Stimulated activated CD8-positive, alpha-beta memory T cell treated with anti-CD3 and anti-CD28 coated beads, Interleukin-7, amount 100 ng/mL, for 1 hour (primary cell): ENCODE measurements around the gene GABBR2.
"Not testable (repeated sequence)": the region's sequence is repeated elsewhere in the genome, so short reads cannot be mapped to it uniquely, and the experiment has no call there.

Experiments used
- DNase-seq, 2 donors: peaks; one replicate each; pipeline ENCODE4 v3.0.0-alpha.2; 2020; ENCODE audit warnings: low read depth in 2 of 2

Gene GABBR2

DNA sequence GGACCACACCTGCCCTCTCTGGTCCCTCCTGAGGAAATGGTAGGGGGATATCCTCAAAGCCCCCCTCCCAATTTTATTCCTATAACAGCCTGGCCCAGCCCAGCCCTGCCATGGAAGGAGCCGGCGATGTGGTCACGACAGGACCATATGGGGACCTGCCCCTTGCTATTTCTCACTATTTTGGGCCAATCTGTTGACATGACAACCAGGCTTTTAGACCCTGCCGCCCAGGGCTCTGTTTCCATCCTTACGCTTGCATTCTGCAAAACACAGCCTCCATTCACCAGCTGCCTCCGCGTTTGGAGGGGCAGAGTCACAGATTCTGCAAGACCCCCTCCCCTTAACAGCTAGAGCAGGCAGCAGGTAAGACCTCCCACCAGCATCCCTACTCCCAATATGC is 112.2 kb downstream of the GABBR2 start:
- DNase-seq: no peak

DNA sequence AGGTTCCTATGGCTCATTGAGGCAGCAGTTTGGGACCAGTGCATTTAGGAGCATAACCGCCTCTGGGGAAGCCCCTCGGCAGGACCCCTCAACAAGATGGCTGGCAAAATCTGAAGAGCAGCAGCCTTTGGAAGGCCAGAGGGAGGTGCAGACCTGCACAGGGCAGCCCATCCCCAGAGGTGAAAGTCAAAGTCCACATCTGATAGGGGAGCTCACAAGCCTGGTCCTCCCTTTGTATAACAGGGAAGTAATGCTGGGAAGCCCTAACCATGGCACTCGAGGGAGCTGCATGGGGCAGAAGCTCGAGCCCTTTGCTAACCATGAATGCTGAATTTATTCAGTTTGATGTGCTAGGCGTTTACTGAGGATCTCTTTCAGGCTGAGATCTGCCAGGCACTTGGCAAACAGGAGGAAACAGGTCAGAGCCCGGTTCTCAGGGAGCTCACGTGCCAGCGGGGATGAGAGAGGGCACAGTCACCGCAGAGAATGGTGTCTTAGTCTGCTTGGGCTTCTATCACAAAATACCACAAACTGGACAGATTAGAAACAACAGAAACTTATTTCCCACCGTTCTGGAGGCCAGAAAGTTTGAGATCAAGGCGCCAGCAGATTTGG is 114.1 kb downstream of the GABBR2 start:
- DNase-seq: no peak

DNA sequence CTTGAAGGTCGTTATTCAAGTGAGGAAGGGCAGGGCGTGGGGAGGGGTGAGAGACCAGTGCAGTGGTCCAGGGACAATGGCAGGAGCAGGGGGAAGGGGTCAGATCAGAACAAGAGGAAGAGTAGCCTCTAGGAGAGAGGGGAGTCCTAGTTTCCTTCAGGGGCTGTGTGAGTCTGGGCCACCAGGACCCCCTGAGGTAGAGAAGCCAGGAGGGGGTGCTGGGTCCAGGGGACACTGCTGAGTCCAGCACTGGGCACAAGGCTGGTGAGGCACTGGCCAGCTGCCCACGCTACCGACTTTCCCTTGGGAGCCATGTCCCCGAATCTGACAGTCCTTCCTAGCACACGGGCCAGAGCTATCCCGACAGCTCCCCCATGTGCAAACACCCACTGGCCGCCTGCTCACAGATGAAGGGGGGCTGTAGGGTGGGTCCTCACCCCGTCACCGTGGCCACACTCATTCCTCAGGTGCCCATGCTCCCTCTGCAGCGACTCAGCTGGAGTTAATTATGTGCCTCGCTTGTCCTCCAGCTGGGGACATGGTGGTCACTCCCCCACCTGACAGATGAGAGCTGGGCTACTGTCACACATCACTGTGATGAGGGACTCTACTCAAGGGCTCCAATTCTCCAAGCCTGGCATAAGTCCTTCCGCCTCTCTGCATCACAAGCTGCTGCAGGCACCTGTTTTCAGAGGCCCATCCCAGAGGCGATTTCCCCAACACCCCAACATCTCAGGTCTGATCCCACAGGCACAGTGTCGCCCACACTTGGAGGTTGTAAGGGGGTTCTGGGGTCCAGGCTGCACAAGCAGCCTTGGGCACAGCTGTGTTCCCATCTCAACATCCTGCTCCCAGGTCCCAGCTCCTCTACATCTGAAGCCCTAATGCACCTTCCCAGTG is 115.1 kb downstream of the GABBR2 start:
- no peak for DNase-seq

DNA sequence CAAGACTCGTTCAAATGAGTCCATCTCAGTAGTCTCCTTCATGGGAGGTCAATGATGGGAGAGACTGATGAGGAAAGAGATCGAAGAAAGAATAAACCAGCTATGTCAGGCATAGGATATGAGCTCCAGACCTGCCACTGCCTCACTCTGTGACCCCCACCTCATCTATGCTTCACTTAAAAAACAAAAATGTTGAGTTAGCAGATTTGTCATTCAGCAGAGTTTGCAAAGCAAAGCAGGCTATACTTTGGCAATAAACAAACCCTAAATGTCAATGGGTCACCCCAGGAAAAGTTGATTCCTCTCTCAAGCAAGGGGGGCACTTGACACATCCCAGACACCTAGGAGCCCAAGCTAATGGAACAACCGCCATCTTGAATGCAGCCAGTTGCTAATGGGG is 117.0 kb downstream of the GABBR2 start:
- no peak for DNase-seq

DNA sequence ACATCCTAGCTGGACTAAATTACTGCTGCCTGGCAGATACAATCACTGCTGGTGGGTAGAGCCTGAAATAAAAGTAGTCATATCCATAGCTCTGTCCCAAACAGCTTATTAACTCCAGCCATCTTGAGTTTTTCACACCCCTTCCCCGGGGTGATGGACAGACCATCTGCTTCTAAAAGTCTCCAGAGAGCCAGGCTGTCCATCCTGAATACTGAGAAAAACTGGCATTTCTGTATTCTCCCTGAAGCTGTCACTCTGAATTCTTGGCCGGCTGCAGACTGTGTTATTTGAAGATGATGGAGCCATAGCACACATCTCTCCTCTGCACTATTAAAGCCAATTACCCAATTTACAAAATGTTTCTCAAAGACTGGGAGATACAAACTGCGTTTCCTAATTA is 118.6 kb downstream of the GABBR2 start:
- DNase-seq: no peak

DNA sequence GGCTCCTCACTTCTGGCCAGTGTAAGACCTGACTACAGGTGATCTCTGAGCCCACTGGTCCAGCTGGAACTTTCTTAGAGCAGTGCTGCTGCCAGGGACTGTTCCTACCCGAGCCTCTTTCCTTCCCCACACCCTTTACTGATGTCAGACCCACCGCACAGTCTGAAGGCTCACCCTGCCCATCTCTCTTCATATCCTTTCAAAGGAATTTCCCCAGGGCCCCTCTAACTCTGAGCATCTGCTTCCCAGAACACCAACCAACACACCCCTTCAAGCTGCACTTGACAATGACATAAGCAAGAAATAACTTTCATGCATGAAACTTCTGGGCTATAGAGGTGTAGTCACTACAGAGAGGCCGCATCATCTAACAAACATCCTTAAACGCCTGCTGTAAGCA is 119.6 kb downstream of the GABBR2 start:
- DNase-seq: no peak

DNA sequence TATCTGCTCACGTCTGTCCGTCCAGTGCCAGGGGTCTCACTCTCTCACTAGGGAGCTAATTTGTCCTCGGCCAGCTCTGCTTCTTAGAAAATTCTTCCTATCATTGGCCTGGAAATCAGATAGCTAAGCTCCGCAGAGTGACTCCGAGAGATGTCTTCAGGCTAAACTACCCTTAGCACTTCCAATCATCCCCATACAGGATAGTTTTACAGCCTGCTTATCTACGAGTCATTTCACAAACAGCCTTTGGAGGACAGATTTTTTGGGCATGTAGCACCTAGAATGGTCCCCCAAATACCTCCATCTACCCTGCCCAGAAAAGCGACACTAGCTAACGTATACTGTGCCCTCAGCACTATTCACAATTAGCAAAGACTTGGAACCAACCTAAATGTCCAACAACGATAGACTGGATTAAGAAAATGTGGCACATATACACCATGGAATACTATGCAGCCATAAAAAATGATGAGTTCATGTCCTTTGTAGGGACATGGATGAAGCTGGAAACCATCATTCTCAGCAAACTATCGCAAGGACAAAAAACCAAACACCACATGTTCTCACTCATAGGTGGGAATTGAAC is 123.8 kb downstream of the GABBR2 start:
- DNase-seq: not testable (repeated sequence)

DNA sequence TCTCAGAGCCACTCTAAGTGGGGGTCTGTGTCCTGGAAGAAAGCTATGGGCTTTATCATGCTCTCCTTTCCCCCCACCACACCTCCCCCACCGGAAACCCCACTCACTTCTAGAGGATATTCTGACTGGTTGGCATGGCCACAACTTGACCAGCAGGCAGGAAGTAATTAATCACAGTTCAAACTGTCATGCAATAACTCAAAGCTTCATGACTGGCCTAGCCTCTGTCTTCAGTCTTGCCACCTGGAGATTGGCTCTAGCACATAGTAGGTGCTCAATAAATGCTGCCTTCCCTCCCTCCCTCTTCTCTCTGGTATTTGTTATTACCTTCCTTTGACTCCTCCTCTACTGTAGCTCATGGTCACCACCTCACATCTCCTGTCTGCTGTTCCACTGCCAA is 124.7 kb downstream of the GABBR2 start:
- DNase-seq: no peak

DNA sequence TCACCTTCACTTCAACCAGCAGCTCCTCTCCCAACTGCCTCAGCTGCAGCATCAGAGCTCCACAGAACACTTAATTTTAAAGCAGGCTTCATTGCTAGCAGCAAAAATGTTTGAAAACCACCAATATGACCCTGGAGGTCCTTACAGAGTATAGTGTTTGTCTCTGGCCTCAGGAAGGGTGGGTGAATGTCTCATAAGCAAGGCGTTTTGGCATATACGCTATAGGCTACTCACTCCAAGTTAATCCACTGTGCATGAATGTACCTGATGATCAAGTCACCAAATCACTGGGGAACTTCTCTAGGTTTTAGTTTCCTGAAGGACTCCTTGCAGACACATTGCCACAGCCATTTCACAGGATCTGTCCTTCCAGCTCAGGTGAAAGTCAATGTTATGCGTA is 125.3 kb downstream of the GABBR2 start:
- DNase-seq: no peak

DNA sequence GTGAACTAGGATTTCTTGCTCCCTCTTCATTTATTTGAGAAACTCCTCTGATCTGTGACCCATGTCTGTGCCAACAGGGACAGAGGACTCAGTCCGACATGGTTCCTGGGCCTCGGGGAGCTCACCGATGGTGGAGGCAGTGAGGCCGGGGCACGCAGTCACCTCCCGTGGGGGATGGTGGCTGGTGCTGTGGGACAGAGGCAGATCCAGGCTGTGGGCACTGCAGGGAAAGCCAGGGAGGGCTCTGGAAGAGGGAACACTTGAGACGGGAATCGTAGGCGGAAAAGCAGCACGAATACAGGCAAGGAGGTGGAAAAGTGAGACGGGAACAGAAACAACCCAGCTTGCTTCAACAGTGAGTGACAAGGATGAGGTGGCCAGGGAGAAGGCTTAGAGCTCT is 127.8 kb downstream of the GABBR2 start:
- no peak for DNase-seq

DNA sequence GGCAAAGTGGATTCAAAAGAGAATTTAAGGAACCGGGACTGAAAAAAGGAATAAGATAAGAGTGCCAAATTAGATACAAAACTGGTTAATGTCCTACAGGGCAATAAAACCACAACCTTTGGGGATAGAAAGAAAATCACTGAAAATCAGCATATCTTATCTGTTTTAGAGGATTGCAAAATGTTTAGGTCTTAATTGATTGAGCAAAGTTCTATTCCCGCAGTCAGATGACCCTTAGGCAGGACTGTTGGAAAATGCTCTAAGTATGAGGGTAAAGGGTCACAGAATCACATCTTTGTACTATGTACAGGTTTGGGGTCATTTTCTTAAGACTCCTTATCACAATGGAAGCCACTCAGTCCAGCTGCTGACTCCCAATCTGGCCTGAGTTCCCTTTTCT is 129.0 kb downstream of the GABBR2 start:
- DNase-seq: no peak

DNA sequence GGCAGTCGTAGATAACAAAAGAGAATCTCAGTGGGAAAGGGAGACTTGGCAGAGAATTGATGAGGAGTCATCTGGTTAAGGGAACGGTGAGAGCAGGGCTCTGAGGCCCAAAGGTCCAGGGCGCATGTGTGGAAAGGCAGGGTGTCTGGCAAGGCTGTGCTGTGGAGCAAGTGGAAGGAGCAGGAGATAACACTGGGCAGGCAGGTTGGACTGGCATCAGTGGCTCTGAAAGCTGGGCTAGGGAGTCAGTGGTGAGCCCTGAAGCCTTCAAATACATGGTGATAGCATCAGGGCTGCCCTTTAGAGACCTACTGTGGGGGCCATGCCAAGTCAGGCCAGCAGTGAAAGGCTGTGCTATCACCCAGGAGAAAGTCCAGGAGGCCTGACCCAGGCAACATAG is 131.3 kb downstream of the GABBR2 start:
- DNase-seq: no peak

DNA sequence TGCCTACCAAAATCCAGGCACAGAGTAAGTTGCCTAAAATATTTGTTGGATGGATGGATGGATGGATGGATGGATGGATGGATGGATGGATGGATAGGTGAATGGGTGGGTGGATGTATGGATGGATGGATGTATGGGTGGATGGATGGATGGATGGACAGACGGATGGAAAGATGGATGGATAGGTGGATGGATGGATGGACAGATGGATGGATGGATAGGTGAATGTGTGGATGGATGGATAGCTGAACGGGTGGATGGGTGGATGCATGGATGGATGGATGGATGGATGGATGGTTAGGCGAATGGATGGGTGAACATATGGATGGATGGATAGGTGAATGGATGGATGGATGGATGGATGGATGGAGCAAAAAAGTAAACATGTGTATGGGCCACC is 131.9 kb downstream of the GABBR2 start:
- no peak for DNase-seq

DNA sequence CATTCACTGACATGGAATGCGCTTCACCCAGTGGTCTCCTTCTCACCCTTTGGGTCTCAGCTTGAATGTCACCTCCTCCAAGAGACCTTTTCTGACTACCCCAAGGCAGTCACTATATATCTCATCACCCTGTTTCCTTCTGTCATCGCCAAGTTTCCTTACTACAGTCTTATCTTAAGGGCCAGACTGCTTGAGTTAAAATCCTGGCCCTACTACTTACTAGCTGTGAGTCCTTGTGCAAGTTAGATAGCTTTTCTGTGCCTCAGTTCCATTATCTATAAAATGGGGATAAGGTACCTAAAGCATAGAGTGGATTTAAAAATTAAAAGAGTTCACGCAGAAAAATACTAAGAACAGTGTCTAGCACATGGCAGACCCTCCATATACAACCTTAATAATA is 132.4 kb downstream of the GABBR2 start:
- no peak for DNase-seq

DNA sequence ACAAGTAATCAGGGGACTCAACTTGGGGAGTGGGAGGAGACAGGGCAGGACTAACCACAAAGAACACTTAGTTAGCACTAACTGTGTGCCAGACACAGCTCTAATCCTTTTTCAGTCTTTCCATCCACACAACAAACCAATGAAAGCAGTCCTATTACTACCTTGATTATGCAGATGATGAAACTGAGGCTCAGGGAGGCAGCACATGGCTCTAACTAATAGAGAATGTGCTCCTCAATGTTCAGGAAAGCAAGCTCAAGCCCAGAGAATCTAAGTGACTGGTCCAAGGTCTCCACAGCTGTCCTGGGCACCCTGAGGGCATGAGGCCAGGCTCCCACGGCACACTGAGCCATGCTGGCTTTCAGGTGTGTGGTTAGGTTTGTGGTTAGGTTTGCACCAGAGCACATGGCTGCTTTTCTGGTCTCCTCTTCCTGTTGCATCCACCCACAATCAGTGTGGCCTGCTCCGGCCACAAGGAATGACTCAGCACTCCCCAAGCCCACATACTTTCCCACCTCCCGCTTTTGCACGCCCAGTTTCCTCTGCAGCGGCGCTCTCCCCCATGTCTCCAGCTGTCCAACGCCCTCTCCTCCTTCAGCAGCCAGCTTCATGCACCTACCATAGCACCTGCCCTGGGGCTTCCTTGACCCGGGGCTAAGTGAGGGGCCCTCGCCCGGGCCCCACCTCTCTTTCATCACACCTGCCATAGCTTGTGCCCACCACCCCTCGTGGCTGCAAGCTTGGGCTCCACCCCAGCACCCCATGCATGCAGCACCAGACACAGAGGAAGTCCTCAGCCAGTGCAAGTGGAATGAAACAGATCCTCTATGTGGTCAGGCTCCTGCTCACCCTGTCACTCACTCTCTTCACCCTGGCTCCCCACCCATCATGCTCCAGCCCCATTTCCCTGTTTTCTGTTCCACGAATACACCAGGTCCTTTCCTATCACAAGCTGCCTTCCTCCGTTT is 133.1 kb downstream of the GABBR2 start:
- DNase-seq: no peak

DNA sequence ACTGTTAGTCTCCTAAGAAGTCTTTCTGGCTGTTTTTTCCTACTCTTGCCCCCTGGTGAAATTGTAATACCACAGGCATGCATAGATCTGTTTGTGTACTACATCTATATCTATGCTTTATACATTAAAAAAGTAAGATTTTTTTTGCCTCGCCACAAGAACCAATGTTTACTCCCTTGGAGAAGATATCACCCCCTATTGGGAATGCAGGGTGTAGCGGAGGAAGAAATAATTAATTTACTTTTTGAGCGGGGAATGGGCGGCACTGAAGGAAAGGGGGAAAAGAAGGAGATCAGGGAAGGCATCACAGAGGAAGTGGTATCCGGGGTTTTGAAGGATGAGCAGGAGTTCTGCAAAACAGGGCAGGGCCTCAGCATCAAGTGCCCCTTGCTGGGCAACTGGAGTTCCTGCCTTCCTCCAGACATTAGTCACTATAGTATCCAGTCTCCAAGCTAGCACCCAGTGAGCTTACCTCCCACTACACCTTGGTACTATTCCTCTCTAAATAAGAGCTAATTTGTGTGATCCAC is 134.9 kb downstream of the GABBR2 start:
- DNase-seq: no peak

DNA sequence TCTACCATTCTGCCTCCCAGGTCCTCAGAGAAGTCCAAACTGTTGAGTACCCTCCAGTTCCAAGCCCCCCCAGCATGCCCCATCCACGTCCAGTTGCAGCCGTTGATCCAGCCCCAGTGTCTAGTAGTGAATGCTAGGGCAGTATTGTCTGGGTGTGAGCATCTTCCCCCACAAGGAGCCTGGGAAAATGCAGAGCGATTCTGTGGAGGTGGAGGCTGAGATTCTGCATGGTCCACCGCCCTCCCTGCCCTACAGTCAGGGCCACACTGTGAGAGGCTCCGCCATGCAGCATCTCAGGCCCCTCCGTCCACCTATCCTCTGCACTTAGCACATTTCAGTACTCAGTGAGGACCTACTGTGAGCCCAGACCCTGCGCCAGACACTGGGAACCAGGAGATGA is 135.9 kb downstream of the GABBR2 start:
- no peak for DNase-seq

DNA sequence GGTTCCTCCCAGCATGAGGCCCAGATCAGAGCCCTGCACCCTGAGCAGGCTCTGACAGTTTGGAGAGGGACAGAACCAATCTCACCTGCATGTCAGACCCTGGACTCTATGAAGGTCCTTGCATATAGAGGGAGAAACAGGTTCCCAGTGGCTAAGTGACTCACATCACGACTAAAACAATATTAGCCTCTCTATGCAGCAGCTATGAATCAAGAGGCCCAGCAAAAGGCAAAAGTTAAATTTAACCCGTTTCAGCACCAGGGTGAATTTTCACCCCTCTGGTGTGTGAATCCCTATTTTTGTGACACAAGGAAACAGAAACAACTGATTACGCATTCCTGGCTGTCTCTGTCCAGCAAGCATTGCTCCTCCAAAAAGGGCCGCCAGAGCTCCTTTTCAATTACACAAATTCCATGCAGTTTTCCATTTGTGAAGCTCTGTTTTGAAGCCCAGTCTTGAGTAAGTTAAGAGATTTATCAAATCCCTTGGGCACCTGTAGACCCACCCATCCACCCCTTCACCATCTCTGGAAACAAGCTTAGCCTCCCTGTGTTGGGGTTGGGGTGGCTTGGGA is 136.6 kb downstream of the GABBR2 start:
- no peak for DNase-seq

DNA sequence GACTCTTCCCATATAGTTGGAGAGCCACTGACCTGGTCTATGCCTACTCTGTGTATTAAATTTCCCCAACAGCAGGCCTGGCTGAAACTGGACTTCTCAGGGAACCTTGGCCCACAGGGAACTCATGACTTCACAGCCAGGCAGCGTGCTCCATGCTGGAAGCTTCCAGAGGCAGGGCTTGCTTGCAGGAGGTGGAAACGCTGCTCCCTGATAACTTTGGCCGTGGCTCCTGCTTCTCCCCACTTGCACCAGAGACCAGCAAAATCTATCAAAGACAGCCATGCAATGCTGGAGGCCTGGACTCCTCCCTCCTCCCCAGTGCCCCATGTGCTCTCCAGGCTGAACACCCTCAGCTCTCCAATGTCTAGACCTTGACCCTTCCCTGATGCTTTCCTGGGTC is 137.1 kb downstream of the GABBR2 start:
- no peak for DNase-seq

DNA sequence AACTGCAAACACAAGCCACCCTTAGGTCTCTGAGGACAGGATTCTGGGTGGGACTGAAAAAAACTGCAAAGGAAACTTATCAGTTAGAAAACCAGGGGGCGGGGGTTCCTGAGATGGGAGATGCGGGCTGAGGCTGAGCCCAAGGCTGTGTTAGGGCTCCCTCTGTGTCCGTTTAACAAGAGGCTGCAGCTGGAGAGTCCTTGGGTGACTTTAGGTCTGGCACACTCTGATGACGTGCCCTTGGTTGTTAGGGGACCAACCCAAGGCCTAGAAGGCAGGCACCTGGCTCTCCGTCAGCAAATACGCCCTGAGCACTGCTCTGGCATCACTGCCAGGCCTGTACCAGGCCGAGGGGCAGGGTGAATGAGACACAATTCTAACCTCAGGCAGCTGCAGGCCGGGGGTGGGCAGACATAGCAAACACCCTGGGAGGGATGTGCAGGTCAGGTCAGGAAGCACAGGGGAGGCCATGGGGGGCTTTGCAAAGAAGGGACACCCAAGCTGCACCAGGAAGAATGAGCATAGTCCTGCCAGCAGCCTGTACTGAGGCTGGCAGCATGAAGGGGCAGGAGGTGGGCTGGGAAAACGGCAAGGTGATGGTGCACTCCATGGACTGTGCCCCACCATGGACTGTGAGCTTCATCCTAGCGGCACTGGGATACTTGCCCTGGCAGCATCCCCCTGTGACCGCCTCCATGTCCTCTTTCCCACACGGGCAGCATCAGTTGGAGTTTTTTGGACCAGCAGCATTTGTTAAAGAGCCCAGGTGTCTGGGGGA is 137.9 kb downstream of the GABBR2 start:
- DNase-seq: no peak

DNA sequence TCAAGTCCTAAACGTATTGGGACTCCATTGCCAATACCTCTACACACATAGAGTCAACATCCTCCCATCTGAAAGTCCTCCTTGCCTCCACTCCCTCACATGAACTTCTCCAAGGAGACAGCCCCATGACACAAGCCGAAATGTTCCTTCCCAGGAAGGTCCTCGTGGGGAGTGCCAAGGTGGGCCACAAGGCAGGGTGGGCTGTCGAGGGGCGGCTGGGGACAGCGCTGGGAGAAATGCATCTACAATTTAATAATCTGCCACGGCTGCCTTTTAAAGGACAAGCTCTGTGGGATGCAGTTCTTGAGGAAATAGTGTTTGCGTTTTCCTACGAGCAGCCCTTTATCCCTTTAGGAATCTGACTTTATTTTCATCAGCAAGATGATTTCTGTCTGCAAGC is 138.7 kb downstream of the GABBR2 start:
- DNase-seq: no peak
